Fibroblast of the aortic adventitia (primary cell): Measurements from ENCODE around the gene GTPBP1. TPM values are rescaled to one million over a fixed set of nuclear protein-coding genes. Genes with fewer than 3 reads are reported as not detected.

Source experiments
- DNase-seq: peaks from one replicate; pipeline ENCODE4 v3.0.0-alpha.2; 2010; ENCODE audit warnings: low read depth
- H3K4me3 ChIP-seq: 2 replicates; pipeline ENCODE4 v1.5.1; 2011; ENCODE audit warnings: low read depth, mild to moderate bottlenecking, control low read depth, low read length, moderate library complexity
- total RNA-seq: library from RNA; depleted of rRNA; stranded (reverse); fragments of >200 nt; gene quantifications from 2 replicates; pipeline ENCODE4 v1.2.3, GENCODE V29; 2012; ENCODE audit warnings: low replicate concordance
- TF ChIP-seq, protein P1 (sequence below): IDR thresholded peaks from 2 replicates; pipeline ENCODE4 v1.5.1; 2011; ENCODE audit warnings: mild to moderate bottlenecking, low read length, control low read depth, inconsistent platforms; ENCODE audit not compliant: insufficient read depth

The GTPBP1 gene
- total RNA-seq, 1 donor: 26.8 TPM

DNA sequence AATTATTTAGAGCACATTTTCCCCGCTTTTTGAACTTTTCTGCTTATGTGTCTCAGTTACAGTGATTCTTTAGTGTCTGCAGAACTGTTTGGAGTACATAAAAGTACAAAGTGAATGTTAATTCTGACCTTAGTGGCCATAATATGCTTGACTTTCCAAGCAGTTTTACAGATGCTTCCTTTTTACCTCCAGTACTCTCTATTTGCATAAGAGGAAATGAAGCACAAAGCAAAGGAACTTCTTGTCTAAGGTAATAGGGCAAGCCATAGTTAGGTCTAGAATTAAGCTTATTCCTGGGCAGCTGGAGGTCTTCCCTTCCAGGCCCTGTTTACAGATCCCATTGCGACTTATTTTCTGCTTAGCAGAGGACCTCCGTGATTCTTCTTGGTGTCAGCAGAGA lies 3.6 kb downstream of the GTPBP1 start:
- TF ChIP-seq, protein P1, sequence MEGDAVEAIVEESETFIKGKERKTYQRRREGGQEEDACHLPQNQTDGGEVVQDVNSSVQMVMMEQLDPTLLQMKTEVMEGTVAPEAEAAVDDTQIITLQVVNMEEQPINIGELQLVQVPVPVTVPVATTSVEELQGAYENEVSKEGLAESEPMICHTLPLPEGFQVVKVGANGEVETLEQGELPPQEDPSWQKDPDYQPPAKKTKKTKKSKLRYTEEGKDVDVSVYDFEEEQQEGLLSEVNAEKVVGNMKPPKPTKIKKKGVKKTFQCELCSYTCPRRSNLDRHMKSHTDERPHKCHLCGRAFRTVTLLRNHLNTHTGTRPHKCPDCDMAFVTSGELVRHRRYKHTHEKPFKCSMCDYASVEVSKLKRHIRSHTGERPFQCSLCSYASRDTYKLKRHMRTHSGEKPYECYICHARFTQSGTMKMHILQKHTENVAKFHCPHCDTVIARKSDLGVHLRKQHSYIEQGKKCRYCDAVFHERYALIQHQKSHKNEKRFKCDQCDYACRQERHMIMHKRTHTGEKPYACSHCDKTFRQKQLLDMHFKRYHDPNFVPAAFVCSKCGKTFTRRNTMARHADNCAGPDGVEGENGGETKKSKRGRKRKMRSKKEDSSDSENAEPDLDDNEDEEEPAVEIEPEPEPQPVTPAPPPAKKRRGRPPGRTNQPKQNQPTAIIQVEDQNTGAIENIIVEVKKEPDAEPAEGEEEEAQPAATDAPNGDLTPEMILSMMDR: no peak
- DNase-seq: no peak
- H3K4me3 ChIP-seq: no peak overlapping the region

DNA sequence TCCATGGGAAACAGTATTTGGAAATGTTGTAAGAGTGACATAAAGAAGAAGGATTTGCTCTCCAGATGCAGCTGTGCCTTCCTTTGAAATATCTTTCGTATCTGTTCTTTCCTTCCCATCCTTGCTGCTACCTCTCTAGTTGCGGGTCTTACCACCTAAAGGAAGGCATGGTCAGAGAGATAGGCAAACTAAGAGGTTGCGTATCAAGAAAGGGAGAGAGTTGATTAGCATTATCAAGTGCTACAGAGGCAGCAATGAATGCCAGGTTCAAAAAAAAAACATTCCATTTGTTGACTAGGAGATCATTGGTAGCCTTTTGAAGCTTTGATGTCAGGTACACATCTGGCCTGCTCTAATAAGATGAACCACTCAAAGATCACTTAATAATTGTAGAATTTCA lies 4.6 kb downstream of the GTPBP1 start:
- TF ChIP-seq, protein P1: no peak
- DNase-seq: no peak
- H3K4me3 ChIP-seq: no peak overlapping the region

DNA sequence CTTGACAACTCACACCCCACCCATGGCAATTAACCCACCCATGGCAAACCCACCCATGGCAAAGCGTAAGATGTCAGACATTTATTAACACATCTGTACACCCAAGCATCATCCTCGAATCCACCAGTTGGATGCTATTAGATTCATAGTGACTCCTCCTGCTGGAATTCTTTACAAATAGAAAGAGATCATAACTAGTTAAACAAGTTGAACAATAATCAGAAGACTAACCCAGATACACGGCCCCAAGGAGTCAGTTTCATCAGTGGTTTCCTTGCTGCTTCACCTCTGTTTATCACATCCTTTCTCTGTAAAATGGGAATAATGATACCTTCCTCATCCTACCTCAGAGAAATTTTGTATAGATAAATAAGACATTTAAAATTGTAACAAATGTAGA lies 5.1 kb downstream of the GTPBP1 start:
- TF ChIP-seq, protein P1: no peak
- DNase-seq: no peak
- no peak overlapping the region for H3K4me3 ChIP-seq

DNA sequence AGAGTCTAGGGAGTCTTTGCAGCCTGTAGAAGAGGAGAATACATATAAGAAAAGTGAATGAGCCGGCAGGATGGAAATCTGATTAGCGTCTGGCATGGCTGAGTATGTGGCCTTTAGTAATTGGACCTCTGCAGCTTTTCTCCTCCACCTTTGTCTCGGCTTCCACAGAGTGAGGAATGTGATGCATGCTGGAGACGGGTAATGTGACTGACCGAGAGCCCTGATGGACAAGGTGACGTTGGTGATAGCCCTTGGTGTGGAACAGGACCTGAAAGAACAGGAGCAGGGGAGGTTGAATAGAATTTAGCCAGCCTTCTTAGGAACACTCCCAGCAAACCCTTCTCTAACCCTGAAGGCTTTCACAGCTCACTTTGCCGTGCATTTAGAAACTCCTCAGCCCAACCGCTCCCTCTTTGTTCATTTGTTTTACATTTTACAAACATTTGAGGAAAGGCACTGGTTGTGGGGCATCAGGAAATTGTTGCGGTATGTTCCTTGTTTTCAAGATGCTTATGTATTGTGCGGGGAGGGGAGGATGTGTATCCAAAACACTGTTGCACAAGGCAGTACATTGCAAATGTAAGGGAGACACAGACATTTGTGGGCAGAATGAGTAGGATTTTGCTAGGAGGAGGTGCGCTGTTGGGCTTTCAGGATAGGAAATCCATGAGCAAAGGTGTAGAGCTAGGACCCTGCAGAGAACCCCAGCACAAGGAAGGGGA lies 6.9 kb downstream of the GTPBP1 start:
- H3K4me3 ChIP-seq: no peak overlapping the region
- TF ChIP-seq, protein P1: no peak
- DNase-seq: no peak

DNA sequence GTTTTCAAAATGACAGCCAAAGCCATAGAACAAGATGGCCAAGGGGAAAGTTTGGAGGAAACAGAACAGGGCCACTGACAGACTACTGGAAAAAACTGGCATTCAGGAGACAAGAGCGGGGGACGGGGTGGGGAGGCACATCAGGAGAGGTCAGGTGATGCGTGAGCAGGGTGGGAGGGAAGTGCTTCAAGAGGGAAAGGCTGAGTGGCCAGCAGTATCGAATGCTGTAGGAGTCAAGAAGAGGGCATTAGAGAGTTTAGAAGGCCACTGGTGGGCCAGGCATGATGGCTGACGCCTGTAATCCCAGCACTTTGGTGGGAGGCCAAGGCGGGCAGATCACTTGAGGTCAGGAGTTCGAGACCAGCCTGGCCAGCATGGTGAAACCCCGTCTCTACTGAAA lies 8.2 kb downstream of the GTPBP1 start:
- no peak for DNase-seq
- TF ChIP-seq, protein P1: no peak
- H3K4me3 ChIP-seq: no peak overlapping the region

DNA sequence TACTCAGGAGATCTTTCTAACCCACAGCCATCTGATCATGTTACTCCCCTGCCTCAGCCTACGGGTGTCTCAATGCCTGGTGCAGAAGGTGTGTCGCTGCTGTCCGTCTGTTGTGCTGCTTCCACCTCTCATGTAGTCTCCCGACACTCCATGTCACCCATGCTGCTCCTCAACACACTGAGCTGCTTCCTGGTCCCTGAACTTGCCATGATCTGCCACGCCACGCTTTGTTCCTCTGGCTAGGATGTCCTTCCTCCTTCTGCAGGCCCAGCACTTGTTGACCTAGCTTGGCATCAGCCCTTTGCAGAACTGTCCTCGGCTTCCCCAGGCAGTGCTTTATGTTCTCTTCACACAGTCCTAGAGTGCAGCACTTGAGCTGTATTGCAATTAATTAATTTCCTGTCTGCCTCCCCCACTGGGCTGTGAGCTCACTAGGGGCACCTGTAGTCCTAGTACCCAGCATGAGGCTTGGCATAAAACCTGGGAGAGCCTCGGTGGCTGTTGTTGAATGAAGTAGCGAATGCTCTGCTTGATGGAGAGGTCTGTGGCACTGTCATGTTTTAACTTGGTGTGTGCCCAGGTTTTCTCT lies 9.5 kb downstream of the GTPBP1 start:
- TF ChIP-seq, protein P1: no peak

More for the DNA sequence above, 9.5 kb downstream of the GTPBP1 start:
- H3K4me3 ChIP-seq: no peak overlapping the region
- DNase-seq: no peak
